ENCODE data around the gene TENM3.

GRCh38 chr4:182620111-182620980, 377.1 kb downstream of the TENM3 start:
- TF ChIP-seq CTCF (IDR thresholded peaks at IDR 0.05; ENCODE audit: low read depth, low read length): no peak
- TF ChIP-seq EZH2phosphoT487 (IDR thresholded peaks at IDR 0.05; ENCODE audit: low read depth): no peak
